ENCODE data around the gene FOXE3.

The FOXE3 gene

DNA sequence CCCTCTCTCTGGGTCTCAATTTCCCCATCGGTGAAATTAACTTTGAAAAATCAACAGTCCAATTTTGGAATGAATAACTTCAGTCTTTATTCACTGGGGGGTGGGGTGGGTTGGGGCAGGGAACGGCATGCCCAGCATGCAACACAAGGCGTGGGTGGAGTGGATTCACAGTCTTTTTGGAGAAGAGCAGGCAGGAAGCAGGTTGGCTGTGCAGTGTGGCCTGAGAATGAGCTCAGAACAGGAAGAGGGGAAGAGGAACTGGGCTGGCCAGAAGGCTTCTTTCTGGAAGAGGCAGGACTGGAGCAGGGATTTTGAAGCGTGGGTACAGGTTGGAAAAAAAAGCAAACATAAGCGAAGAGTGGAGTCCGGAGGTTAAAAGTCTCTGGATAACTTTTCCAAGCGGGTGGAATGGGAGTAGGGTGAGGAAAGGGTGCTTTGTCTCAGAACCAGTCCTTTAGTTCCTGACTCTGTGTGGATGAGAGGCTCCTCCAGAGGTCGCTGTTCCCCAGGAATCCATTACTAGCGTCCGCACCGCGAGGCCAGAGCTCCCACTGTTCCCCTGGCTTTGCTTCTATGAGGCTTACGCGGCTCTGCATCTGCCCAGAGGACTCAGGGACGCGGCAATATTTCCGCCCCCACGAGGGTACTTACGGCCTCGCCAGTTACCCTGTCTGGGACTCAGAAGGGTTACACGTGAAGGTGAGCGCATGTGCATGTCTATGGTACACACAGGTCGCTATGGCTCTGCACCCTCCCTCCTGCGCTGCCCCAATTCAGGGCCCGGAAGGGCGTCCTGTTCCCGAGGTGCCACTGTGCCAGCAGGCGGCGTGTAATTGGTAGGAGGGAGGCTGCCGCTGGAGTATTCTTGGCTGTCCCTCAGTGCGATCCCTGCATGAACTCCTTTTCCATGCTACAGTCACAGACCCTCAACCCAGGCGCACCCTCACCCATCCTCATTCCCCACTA lies 16.3 kb downstream of the FOXE3 start:
- peaks cover 60% of the 10 kb centered on the region for H3K27me3 ChIP-seq
- TF ChIP-seq Cebpa-rat (IDR thresholded peaks at IDR 0.05), result no peak
- H3K9ac ChIP-seq, result no peak overlapping the region
- H3K27ac ChIP-seq, result no peak overlapping the region
- peaks cover 29% of the 10 kb centered on the region for H3K4me1 ChIP-seq
- no peak overlapping the region for H3K4me3 ChIP-seq
- peak overlapping the region; percentile 50 for H3K4me2 ChIP-seq
- peaks cover 77% of the 10 kb centered on the region for H4K20me1 ChIP-seq
- no peaks in the 10 kb centered on the region for H3K9me3 ChIP-seq
- H3K36me3 ChIP-seq, result peaks cover 14% of the 10 kb centered on the region

GRCh38 chr1:47433037-47433421 lies 16.9 kb downstream of the FOXE3 start:
- no peak overlapping the region for H3K9ac ChIP-seq
- no peak for TF ChIP-seq Cebpa-rat (IDR thresholded peaks at IDR 0.05)
- peaks cover 77% of the 10 kb centered on the region for H4K20me1 ChIP-seq
- no peaks in the 10 kb centered on the region for H3K9me3 ChIP-seq
- peak overlapping the region; percentile 50 for H3K4me2 ChIP-seq
- H3K27ac ChIP-seq, result no peak overlapping the region
- peaks cover 62% of the 10 kb centered on the region for H3K27me3 ChIP-seq
- peaks cover 29% of the 10 kb centered on the region for H3K4me1 ChIP-seq
- peaks cover 14% of the 10 kb centered on the region for H3K36me3 ChIP-seq
- H3K4me3 ChIP-seq, result no peak overlapping the region

DNA sequence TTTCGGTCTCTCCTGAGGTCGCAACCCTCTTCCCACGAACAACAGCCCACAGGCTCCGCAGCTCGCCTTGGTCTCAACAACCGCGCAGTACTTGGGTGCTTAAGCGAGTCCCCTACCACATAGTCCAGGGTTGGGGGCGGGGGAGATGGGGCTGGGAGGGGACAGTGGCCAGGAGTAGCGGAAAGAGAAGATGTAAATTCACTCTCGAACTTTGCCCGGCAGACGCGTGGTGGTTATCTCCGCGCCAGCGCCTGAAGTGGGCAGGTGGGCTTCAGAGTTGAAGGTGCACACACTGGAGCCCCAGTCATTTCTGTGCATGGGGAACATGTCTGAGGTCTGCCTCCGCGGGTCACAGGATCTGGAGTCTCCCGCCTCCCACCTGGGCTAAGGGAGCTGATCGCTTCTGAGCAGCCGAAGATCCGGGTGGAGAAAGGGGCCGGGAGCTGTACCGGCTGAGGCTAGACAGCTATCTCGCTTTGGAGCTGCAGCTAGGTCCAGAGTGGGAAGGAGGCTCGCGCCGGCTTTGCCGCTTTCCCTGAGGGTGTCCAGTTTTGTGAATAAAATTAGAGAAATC lies 17.5 kb downstream of the FOXE3 start:
- peaks cover 33% of the 10 kb centered on the region for H3K4me1 ChIP-seq
- H3K4me3 ChIP-seq, result no peak overlapping the region
- no peak overlapping the region for H3K9ac ChIP-seq
- peaks cover 67% of the 10 kb centered on the region for H3K27me3 ChIP-seq
- H3K4me2 ChIP-seq, result no peak overlapping the region
- no peak for TF ChIP-seq Cebpa-rat (IDR thresholded peaks at IDR 0.05)
- peaks cover 75% of the 10 kb centered on the region for H4K20me1 ChIP-seq
- no peak overlapping the region for H3K27ac ChIP-seq
- H3K36me3 ChIP-seq, result peaks cover 14% of the 10 kb centered on the region
- H3K9me3 ChIP-seq, result no peaks in the 10 kb centered on the region

- Histone ChIP-seq H3K27ac (no peak overlapping the region), H4K20me1 (peaks cover 77% of the 10 kb centered on the region), H3K4me1 (peaks cover 39% of the 10 kb centered on the region), H3K4me3 (no peak overlapping the region), H3K36me3 (peaks cover 14% of the 10 kb centered on the region), H3K27me3 (peaks cover 74% of the 10 kb centered on the region), H3K9ac (no peak overlapping the region), H3K9me3 (no peaks in the 10 kb centered on the region), H3K4me2 (no peak overlapping the region)
- TF ChIP-seq Cebpa-rat (IDR thresholded peaks at IDR 0.05), result no peak
Observed at GRCh38 chr1:47434051-47434842, 18.2 kb downstream of the FOXE3 start.

DNA sequence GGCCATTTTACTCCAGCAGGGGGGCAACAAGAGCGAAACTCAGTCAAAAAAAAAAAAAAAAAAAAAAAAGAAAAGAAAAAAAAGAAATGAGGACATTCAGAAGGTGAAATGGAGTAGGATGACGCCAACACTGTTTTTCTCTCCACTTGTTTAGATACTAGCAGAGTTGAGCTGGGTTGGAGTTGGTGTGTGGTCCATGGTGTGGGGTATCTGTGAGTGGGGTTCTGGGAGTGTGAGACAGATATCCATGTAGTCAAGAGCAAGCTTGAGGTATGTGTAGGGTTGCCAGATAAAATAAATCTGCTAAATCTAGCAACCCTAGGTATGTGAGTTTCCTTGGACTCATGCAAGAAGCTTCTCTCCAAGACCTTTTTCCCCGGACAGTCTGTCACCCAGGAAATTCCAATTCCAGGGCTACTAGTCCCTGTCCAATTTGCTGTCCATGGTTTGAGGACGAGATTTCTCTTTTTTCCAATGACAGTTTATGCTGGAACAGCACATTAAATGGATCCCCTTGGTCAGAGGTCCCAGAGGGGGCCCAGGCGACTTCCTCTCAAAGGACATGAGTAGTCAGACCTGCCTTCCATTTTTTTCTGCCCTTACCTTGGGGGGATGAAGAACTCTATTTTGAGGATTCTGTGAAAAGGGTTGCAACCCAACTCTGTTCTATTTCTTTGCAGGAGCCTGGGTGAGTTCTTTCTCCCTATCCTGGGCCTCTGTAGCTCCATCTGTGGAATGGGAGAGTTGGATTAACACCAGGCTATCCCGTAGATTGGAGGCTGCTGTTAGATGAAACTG lies 19.6 kb downstream of the FOXE3 start:
- Histone ChIP-seq H4K20me1 (peaks cover 80% of the 10 kb centered on the region), H3K36me3 (peaks cover 14% of the 10 kb centered on the region), H3K4me2 (peak overlapping the region; percentile 96), H3K9me3 (no peaks in the 10 kb centered on the region), H3K4me1 (peaks cover 44% of the 10 kb centered on the region), H3K9ac (no peak overlapping the region), H3K27me3 (peaks cover 89% of the 10 kb centered on the region), H3K27ac (no peak overlapping the region), H3K4me3 (peak overlapping the region; percentile 80; the same call in 1 of the 2 replicates)
- TF ChIP-seq Cebpa-rat (IDR thresholded peaks at IDR 0.05), result no peak

DNA sequence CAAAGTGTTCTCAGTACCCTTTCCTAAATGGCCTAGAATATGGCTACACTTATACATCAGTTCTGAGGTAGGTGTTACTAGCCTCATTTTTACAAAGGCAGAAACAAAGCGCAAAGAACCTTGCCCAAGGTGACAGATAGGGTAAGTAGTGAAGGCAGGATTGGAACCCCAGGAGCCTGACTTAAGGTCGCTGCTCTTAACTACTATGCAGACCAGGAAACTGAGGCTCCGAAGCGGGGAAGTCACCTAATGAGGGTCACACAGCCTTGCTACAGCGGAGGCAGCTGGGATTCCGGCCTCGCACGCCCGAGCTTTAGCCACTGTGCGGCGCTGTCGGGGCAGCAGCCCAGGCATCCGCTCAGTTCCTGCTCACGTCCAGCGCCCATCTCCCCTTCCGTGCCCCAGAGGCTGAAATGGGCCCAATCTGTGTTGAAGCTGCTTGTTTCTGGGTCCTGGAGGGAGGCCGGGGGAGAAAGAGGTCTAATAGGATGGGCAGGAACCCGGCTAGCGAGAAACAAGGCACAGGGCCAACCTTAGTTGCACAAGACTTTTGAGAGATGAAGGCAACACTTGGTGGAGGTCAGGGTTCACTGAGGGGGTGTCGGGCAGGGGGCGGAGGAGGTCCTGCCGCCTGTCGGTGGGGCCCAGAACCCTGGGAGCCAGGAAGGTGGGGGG lies 20.4 kb downstream of the FOXE3 start:
- peak; percentile 15; the same call in 1 of the 2 replicates for TF ChIP-seq Cebpa-rat (IDR thresholded peaks at IDR 0.05)
- Histone ChIP-seq H3K4me1 (peaks cover 44% of the 10 kb centered on the region), H3K27me3 (peaks cover 94% of the 10 kb centered on the region), H3K9ac (peak overlapping the region; percentile 70), H3K9me3 (no peaks in the 10 kb centered on the region), H3K4me2 (peak overlapping the region; percentile 96), H3K27ac (peak overlapping the region; percentile 61; the same call in 1 of the 2 replicates), H3K36me3 (peaks cover 14% of the 10 kb centered on the region), H3K4me3 (peak overlapping the region; percentile 80), H4K20me1 (peaks cover 80% of the 10 kb centered on the region)

DNA sequence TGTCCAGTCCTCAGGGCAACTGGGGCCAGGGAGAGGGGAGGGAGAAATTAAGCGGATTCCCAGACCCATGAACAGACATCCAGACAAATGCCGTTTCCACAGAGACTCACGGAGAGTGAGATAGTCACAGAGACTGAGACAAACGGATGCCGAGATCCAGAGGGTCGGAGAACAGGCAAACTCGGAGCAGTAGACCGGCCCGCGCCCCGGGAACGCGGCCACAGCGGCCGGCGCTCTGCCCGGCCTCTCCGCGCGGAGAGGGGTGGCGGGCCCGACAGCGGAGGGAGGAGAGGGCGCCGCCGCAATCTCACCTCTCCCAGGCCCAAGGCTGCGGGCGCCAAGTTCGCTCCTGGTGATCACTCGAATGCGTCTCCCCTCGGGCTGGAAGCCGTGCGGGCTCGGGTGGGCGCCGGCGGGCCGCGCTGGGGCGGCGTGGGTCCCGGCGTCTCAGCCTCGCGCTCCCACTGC lies 20.9 kb downstream of the FOXE3 start:
- H3K9ac ChIP-seq, result peak overlapping the region; percentile 70
- H3K4me3 ChIP-seq, result peak overlapping the region; percentile 80
- H3K27ac ChIP-seq, result peak overlapping the region; percentile 61; the same call in 1 of the 2 replicates
- TF ChIP-seq Cebpa-rat (IDR thresholded peaks at IDR 0.05), result no peak; the same call in 1 of the 2 replicates
- H3K36me3 ChIP-seq, result peaks cover 14% of the 10 kb centered on the region
- peaks cover 94% of the 10 kb centered on the region for H3K27me3 ChIP-seq
- H3K4me2 ChIP-seq, result peak overlapping the region; percentile 96
- H3K4me1 ChIP-seq, result peaks cover 44% of the 10 kb centered on the region
- peaks cover 80% of the 10 kb centered on the region for H4K20me1 ChIP-seq
- no peaks in the 10 kb centered on the region for H3K9me3 ChIP-seq

GRCh38 chr1:47437447-47438164 lies 21.5 kb downstream of the FOXE3 start, which contains the start of gene FOXD2:
TSS of gene FOXD2 (plus strand) at chr1:47438044. CDS start at chr1:47438136, 92 bp downstream.
- peaks cover 77% of the 10 kb centered on the region for H4K20me1 ChIP-seq
- peaks cover 14% of the 10 kb centered on the region for H3K36me3 ChIP-seq
- peaks cover 94% of the 10 kb centered on the region for H3K27me3 ChIP-seq
- peak within 1 kb of the TSS; percentile 96 for H3K4me2 ChIP-seq
- H3K9ac ChIP-seq, result peak within 1 kb of the TSS; percentile 70
- peaks cover under 1% of the 10 kb centered on the region; the same call in 1 of the 2 replicates for H3K9me3 ChIP-seq
- peak within 1 kb of the TSS; percentile 61; the same call in 1 of the 2 replicates for H3K27ac ChIP-seq
- TF ChIP-seq Cebpa-rat (IDR thresholded peaks at IDR 0.05), result no peak
- H3K4me3 ChIP-seq, result peak within 1 kb of the TSS; percentile 80
- peaks cover 39% of the 10 kb centered on the region for H3K4me1 ChIP-seq

All from BLaER1 (cell line).